Choroid plexus epithelial cell (primary cell): Measurements from ENCODE around the gene FHAD1.

Experiments used
- DNase-seq: peaks from one replicate; pipeline ENCODE4 v3.0.0-alpha.2; 2010; ENCODE audit warnings: low read depth
- H3K4me3 ChIP-seq: 2 replicates; pipeline ENCODE4 v1.5.1; 2011; ENCODE audit warnings: low read depth, mild to moderate bottlenecking, control low read depth, low read length, moderate library complexity
- CTCF ChIP-seq: conservative IDR thresholded peaks from 2 replicates; pipeline ENCODE4 v1.5.1; 2011; ENCODE audit warnings: low read depth, mild to moderate bottlenecking, control low read depth, inconsistent platforms, low read length, moderate library complexity

The FHAD1 gene

GRCh38 chr1:15350151-15350550, 103.1 kb downstream of the FHAD1 start:
- DNase-seq: no peak
- no peak overlapping the region for H3K4me3 ChIP-seq
- no peak for TF ChIP-seq CTCF

GRCh38 chr1:15350551-15351200, 103.7 kb downstream of the FHAD1 start:
- no peak for TF ChIP-seq CTCF
- no peak for DNase-seq
- H3K4me3 ChIP-seq: no peak overlapping the region

- no peak overlapping the region for H3K4me3 ChIP-seq
- no peak for TF ChIP-seq CTCF
- DNase-seq: no peak
Observed at GRCh38 chr1:15351310-15351709, 104.3 kb downstream of the FHAD1 start.

- TF ChIP-seq CTCF: no peak
- no peak overlapping the region for H3K4me3 ChIP-seq
- peak; percentile 56 for DNase-seq
Observed at GRCh38 chr1:15352128-15352957, 105.3 kb downstream of the FHAD1 start.

GRCh38 chr1:15353839-15354579, 107.0 kb downstream of the FHAD1 start:
- H3K4me3 ChIP-seq: no peak overlapping the region
- TF ChIP-seq CTCF: no peak
- no peak for DNase-seq

- H3K4me3 ChIP-seq: no peak overlapping the region
- DNase-seq: peak; percentile 57
- no peak for TF ChIP-seq CTCF
Observed at GRCh38 chr1:15354580-15354965, 107.5 kb downstream of the FHAD1 start.
